Endothelial cell of umbilical vein (primary cell): ENCODE measurements around the gene TMEM181.

Source experiments
- CTCF ChIP-seq, 2 donors: IDR thresholded peaks; 1 replicate in 1 of 2; 2 replicates in 1 of 2; pipeline ENCODE4 v1.5.1; 2011; ENCODE audit warnings: low read length in 2 of 2, mild to moderate bottlenecking in 2 of 2, moderate library complexity in 2 of 2, control low read depth in 1 of 2, inconsistent platforms in 1 of 2, low read depth in 1 of 2; ENCODE audit not compliant: insufficient read depth in 1 of 2; ENCODE audit errors: extremely low read depth in 1 of 2
- EZH2 ChIP-seq: IDR thresholded peaks from 2 replicates; pipeline ENCODE4 v1.6.1; 2012; ENCODE audit warnings: borderline replicate concordance, low read depth, mild to moderate bottlenecking, moderate library complexity, low read length, inconsistent platforms; ENCODE audit not compliant: severe bottlenecking
- FOS ChIP-seq: IDR thresholded peaks from 2 replicates; pipeline ENCODE4 v1.6.1; 2011; ENCODE audit warnings: mild to moderate bottlenecking, low read length, moderate library complexity, borderline replicate concordance; ENCODE audit not compliant: insufficient read depth
- GATA2 ChIP-seq: IDR thresholded peaks from 2 replicates; pipeline ENCODE4 v1.7.0; 2011; ENCODE audit warnings: low read depth, mild to moderate bottlenecking, moderate library complexity, mixed read lengths, low read length; ENCODE audit not compliant: insufficient read length, insufficient read depth
- JUN ChIP-seq: IDR thresholded peaks from 2 replicates; pipeline ENCODE4 v1.6.1; 2011; ENCODE audit warnings: borderline replicate concordance, low read depth; ENCODE audit not compliant: insufficient read length, insufficient read depth
- POLR2A ChIP-seq: IDR thresholded peaks from 2 replicates; pipeline ENCODE4 v1.6.1; 2012; ENCODE audit warnings: low read depth, mild to moderate bottlenecking, control low read depth, low read length
- POLR2AphosphoS5 ChIP-seq: IDR thresholded peaks from 2 replicates; pipeline ENCODE4 v1.6.1; 2012; ENCODE audit warnings: low read depth, mild to moderate bottlenecking, control low read depth, low read length, moderate library complexity; ENCODE audit not compliant: insufficient read depth
- TF ChIP-seq, protein P1 (sequence below): IDR thresholded peaks from 2 replicates; pipeline ENCODE4 v1.6.1; 2011; ENCODE audit not compliant: insufficient read depth, insufficient read length

- TF ChIP-seq JUN (no peak), EZH2 (no peak), CTCF (IDR thresholded peaks at IDR 0.05; ENCODE audit: extremely low read depth in 1 of 2, insufficient read depth in 1 of 2, low read depth in 1 of 2, low read length in 2 of 2) (no peak), POLR2AphosphoS5 (no peak), FOS (no peak), POLR2A (no peak), GATA2 (no peak)
- TF ChIP-seq, protein P1, sequence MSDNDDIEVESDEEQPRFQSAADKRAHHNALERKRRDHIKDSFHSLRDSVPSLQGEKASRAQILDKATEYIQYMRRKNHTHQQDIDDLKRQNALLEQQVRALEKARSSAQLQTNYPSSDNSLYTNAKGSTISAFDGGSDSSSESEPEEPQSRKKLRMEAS, result no peak
Measured at GRCh38 chr6:158565482-158566040, 5.7 kb downstream of the TMEM181 start.
